Mammary epithelial cell (primary cell): ENCODE results near the gene PRSS27.
"Not testable (repeated sequence)": the region's sequence is repeated elsewhere in the genome, so short reads cannot be mapped to it uniquely, and the experiment has no call there.

ENCODE experiments used
- CTCF ChIP-seq, 2 donors: IDR thresholded peaks in 1 of 2; conservative IDR thresholded peaks in 1 of 2; 2 replicates each; pipeline ENCODE4 v1.5.1; 2011 to 2012; ENCODE audit warnings: inconsistent platforms in 2 of 2, low read length in 2 of 2, mild to moderate bottlenecking in 2 of 2, control low read depth in 1 of 2, low read depth in 1 of 2; ENCODE audit not compliant: insufficient read depth in 1 of 2; ENCODE audit errors: extremely low read depth in 1 of 2
- EZH2 ChIP-seq: IDR thresholded peaks from 2 replicates; pipeline ENCODE4 v1.6.1; 2012; ENCODE audit warnings: low read length, inconsistent platforms, borderline replicate concordance

GRCh38 chr16:2666671-2667070 lies 53.4 kb downstream of the PRSS27 start:
- not testable (repeated sequence) for TF ChIP-seq EZH2; CTCF (conservative IDR thresholded peaks at IDR 0.05 in 1 of 2, IDR thresholded peaks at IDR 0.05 in 1 of 2; ENCODE audit: extremely low read depth in 1 of 2, insufficient read depth in 1 of 2, low read depth in 1 of 2, low read length in 2 of 2)
